ENCODE results near the gene PJA2.

PJA2 gene

DNA sequence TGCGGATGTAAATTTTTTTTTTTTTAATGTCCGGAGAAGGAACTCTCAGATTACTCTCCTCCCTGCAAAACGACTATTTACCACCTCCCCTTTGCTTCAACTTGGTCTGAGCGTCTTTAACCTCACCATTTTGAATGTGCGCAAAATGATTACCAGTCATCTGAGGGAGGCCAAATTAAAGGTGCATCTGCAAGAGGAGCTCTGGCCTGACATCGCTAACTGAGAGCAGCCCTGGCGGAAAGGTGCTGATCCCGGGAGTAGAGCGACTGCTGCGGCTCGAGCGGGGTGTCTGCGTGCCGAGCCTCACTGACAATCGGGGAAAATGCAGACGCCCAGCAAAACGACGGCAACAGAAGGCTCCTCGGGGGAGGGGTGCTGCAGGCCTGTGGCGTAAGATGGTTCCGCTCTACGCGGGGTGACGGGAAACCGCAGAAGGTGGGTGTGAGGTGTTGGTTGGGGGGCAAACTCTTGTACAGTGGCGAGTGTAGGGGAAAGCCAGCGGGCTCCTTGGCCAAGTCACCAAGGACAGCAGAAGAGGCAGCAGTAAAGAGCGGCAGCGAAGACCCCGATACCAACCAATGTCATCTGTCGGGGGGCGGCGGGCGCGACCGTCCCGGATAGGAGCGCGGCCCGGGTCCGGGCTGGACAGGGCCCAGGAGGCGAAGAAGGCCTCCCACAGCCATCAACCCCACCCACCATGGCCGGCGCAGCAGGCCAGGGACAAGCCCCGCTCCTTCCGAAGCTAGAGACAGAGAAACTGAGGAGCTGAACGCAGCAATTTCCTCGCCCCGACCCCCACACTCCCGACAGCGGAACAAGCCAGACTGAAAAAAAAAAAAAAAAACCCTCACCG is 557 bp downstream of the PJA2 start:
- DNase-seq (ENCODE audit: low read depth), result peak; percentile 83
- TF ChIP-seq, protein P1, sequence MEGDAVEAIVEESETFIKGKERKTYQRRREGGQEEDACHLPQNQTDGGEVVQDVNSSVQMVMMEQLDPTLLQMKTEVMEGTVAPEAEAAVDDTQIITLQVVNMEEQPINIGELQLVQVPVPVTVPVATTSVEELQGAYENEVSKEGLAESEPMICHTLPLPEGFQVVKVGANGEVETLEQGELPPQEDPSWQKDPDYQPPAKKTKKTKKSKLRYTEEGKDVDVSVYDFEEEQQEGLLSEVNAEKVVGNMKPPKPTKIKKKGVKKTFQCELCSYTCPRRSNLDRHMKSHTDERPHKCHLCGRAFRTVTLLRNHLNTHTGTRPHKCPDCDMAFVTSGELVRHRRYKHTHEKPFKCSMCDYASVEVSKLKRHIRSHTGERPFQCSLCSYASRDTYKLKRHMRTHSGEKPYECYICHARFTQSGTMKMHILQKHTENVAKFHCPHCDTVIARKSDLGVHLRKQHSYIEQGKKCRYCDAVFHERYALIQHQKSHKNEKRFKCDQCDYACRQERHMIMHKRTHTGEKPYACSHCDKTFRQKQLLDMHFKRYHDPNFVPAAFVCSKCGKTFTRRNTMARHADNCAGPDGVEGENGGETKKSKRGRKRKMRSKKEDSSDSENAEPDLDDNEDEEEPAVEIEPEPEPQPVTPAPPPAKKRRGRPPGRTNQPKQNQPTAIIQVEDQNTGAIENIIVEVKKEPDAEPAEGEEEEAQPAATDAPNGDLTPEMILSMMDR (conservative IDR thresholded peaks at IDR 0.05; ENCODE audit: control insufficient read depth, insufficient read depth, low read depth, low read length), result no peak

DNA sequence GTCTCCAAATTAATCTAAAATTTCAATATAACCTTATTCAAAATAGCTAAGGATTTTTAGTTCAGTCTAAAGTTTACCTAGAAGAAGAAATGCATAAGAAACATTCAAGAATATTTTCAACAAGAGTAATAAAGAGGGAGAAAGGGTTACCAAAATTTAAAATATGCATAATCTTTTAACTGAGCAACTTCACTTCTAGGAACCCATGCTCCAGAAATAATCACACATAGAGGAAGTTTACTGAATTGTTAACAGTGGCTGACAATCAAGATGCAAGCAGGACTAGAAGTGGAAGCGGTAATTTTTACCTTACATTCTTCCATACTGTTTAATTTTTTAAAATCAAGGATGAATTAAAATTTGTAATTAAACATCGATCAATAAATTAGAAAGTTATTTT is 1.9 kb downstream of the PJA2 start:
- peak overlapping the region; percentile 93 for H3K4me3 ChIP-seq (ENCODE audit: control insufficient read depth, low read depth, low read length)
- TF ChIP-seq, protein P1 (conservative IDR thresholded peaks at IDR 0.05; ENCODE audit: control insufficient read depth, insufficient read depth, low read depth, low read length), result no peak
- no peak for DNase-seq (ENCODE audit: low read depth)

More for the DNA sequence above, 557 bp downstream of the PJA2 start:
- H3K4me3 ChIP-seq (ENCODE audit: control insufficient read depth, low read depth, low read length), result peak overlapping the region; percentile 93

DNA sequence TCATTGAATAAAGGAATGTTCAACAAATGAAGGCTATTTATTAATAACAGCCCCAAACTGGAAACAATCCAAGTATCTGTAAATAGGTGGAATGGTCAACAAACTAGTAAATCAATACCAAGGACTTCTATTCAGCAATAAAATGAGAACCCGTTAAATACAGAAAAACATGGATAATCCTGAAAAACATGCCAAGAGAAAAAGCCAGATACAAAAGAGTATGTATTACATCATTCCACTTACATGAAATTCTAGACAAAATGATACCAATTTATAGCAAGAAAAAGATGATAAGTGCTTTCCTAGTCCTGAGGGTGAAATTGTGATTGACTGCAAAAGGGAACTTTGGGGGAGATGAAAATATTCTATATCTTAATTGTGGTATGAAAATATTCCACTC is 3.1 kb downstream of the PJA2 start:
- no peak for DNase-seq (ENCODE audit: low read depth)
- TF ChIP-seq, protein P1 (conservative IDR thresholded peaks at IDR 0.05; ENCODE audit: control insufficient read depth, insufficient read depth, low read depth, low read length), result no peak
- H3K4me3 ChIP-seq (ENCODE audit: control insufficient read depth, low read depth, low read length), result no peak overlapping the region

DNA sequence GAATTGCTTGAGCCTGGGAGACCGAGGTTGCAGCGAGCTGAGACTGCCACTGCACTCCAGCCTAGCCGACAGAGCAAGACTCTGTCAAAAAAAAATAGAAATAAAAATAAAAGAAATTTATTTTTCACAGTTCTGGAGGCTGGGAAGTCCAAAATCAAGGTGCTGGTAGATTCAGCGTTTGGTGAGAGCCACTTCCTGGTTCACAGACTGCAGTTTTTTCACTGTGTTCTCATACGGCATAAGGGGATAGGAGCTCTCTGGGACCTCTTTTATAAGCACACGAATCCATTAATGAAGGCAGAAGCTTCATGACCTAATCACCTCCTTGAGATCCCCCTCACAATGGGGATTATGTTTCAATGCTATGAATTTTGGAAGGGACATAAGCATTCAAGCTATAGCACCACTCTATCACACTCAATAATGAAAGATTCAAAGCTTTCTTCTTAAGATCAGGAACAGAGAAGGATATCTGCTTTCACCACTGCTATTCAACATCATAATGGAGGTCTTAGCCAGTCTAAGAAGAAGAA is 5.3 kb downstream of the PJA2 start:
- TF ChIP-seq, protein P1 (conservative IDR thresholded peaks at IDR 0.05; ENCODE audit: control insufficient read depth, insufficient read depth, low read depth, low read length), result no peak
- no peak for DNase-seq (ENCODE audit: low read depth)
- no peak overlapping the region for H3K4me3 ChIP-seq (ENCODE audit: control insufficient read depth, low read depth, low read length)

DNA sequence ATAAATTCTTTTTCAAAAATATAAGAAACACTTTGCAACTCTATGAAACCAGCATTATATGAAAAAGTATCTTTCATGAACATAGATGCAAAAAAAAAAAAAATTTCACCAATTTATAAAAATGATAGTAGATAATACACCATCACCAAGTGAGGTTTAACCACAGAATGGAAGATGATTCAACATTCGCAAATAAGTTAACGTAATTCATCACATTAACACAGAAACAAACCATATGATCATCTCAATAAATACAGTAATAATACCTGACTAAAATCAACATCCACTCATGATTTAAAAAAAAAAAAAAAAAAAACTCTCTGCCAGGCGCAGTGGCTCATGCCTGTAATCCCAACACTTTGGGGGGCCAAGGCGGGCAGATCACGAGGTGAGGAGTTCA is 6.3 kb downstream of the PJA2 start:
- DNase-seq (ENCODE audit: low read depth), result no peak
- no peak overlapping the region for H3K4me3 ChIP-seq (ENCODE audit: control insufficient read depth, low read depth, low read length)
- TF ChIP-seq, protein P1 (conservative IDR thresholded peaks at IDR 0.05; ENCODE audit: control insufficient read depth, insufficient read depth, low read depth, low read length), result no peak

DNA sequence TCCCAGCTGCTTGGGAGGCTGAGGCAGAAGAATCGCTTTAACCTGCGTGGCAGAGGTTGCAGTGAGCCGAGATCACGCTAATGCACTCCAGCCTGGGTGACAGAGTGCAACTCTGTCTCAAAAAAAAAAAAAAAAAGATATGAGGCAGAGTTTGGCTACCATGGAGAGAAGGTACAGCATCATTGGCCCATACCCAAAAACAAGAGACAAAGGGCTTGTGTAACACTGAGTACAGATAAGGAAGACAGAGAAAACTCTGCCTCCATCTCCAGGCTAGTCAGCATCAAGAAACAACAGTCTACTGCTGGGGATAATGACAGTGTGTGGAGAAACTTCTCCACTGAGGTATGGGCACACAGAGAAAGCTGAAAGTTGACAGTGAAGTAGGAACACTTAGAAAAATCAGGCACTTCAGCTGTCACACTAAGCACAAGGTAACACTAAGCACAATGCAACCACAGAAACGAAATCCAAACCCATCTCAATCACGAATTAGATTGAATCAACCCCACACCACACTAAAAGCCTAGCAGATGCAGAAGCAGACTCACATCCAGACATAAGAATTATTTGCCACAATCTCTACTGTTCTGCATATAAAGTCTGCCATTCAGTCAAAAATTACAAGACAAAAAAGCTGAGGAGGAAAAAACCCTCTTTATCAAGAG is 10.5 kb downstream of the PJA2 start:
- no peak overlapping the region for H3K4me3 ChIP-seq (ENCODE audit: control insufficient read depth, low read depth, low read length)
- TF ChIP-seq, protein P1 (conservative IDR thresholded peaks at IDR 0.05; ENCODE audit: control insufficient read depth, insufficient read depth, low read depth, low read length), result no peak
- DNase-seq (ENCODE audit: low read depth), result peak; percentile 47

All from fibroblast of mammary gland (primary cell).